DND-41 (cell line): ENCODE data around the gene APBB2.

Experiments used
- ATAC-seq: fragments of 200-7000 bp; cut with Tn5 transposase; 3 replicates; pipeline ENCODE4 v1.9.1; 2021; ENCODE audit warnings: low read depth; ENCODE audit not compliant: insufficient read depth
- DNase-seq: peaks from one replicate; pipeline ENCODE4 v3.0.0-alpha.2; 2020
- H2AFZ ChIP-seq: 2 replicates; pipeline ENCODE4 v1.6.0; 2012; ENCODE audit warnings: low read depth, low read length
- H3K27ac ChIP-seq: 2 replicates; pipeline ENCODE4 v1.5.1; 2012; ENCODE audit warnings: low read length, inconsistent platforms
- H3K27me3 ChIP-seq: fragments of 200-600 bp; sonication (generic); 2 replicates; pipeline ENCODE4 v1.6.0; 2012; ENCODE audit warnings: low read length, mild to moderate bottlenecking, inconsistent platforms; ENCODE audit not compliant: insufficient read depth, poor library complexity
- H3K36me3 ChIP-seq: 2 replicates; pipeline ENCODE4 v1.5.1; 2012; ENCODE audit warnings: low read length, inconsistent platforms; ENCODE audit not compliant: insufficient read depth
- H3K4me1 ChIP-seq: 2 replicates; pipeline ENCODE4 v1.5.1; 2012; ENCODE audit warnings: mild to moderate bottlenecking, low read length; ENCODE audit not compliant: insufficient read depth
- H3K4me2 ChIP-seq: 2 replicates; pipeline ENCODE4 v1.6.0; 2012; ENCODE audit warnings: mild to moderate bottlenecking, moderate library complexity, low read length, inconsistent platforms; ENCODE audit not compliant: insufficient read depth
- H3K4me3 ChIP-seq, 2 experiments: fragments of 200-600 bp in 1 of 2; shearing (Covaris generic) in 1 of 2; 2 replicates each; pipeline ENCODE4 v1.5.1; 2012 to 2016; ENCODE audit warnings: inconsistent platforms in 2 of 2, low read length in 2 of 2, mild to moderate bottlenecking in 2 of 2, low read depth in 1 of 2, moderate library complexity in 1 of 2
- H3K79me2 ChIP-seq: 2 replicates; pipeline ENCODE4 v1.6.0; 2012; ENCODE audit warnings: low read length, inconsistent platforms; ENCODE audit not compliant: insufficient read depth
- H3K9ac ChIP-seq: 2 replicates; pipeline ENCODE4 v1.6.0; 2012; ENCODE audit warnings: low read depth, mild to moderate bottlenecking, inconsistent platforms, low read length, moderate library complexity
- H3K9me3 ChIP-seq: 2 replicates; pipeline ENCODE4 v1.5.1; 2012; ENCODE audit warnings: low read length, moderate library complexity, mild to moderate bottlenecking, inconsistent platforms; ENCODE audit not compliant: insufficient read depth, severe bottlenecking
- H4K20me1 ChIP-seq: 2 replicates; pipeline ENCODE4 v1.6.0; 2012; ENCODE audit warnings: low read length; ENCODE audit not compliant: insufficient read depth
- EZH2 ChIP-seq: IDR thresholded peaks from 3 replicates; pipeline ENCODE4 v1.6.1; 2012; ENCODE audit warnings: borderline replicate concordance, low read depth, mild to moderate bottlenecking, moderate library complexity, low read length, inconsistent platforms; ENCODE audit not compliant: severe bottlenecking
- TF ChIP-seq, protein P1 (sequence below): IDR thresholded peaks from 2 replicates; pipeline ENCODE4 v1.5.1; 2012; ENCODE audit warnings: borderline replicate concordance, low read length, moderate library complexity, mild to moderate bottlenecking; ENCODE audit not compliant: poor library complexity, severe bottlenecking; ENCODE audit errors: extremely low read depth

The APBB2 gene

DNA sequence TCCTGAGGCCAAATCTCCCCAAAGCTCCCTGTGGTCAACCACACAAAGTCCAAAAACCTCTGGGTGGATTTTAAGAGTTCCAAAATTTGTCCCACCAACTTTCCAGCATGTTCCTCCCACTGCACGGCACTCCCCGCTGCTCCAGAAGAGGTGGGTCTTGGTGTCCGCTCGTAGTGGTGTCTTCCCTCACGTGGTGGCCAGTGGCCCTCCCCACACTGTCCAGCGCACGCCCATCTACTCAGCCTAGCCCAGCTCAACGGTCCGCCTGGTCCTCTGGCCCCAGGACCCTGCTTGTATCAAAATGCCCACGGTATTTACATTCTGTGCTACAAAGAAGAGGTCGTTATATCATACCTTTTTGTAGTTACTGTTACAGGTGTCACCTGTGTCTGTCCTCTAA, 381.1 kb downstream of the APBB2 start:
- Histone ChIP-seq H2AFZ (no peak overlapping the region), H3K4me1 (no peaks in the 10 kb centered on the region), H3K36me3 (no peaks in the 10 kb centered on the region), H3K4me2 (no peak overlapping the region), H3K79me2 (no peaks in the 10 kb centered on the region), H3K9me3 (no peaks in the 10 kb centered on the region), H3K9ac (no peak overlapping the region), H3K27me3 (no peaks in the 10 kb centered on the region), H3K4me3 (no peak overlapping the region), H4K20me1 (no peaks in the 10 kb centered on the region), H3K27ac (no peak overlapping the region)
- DNase-seq (no peak), ATAC-seq (no peak)
- TF ChIP-seq EZH2, result no peak
- TF ChIP-seq, protein P1, sequence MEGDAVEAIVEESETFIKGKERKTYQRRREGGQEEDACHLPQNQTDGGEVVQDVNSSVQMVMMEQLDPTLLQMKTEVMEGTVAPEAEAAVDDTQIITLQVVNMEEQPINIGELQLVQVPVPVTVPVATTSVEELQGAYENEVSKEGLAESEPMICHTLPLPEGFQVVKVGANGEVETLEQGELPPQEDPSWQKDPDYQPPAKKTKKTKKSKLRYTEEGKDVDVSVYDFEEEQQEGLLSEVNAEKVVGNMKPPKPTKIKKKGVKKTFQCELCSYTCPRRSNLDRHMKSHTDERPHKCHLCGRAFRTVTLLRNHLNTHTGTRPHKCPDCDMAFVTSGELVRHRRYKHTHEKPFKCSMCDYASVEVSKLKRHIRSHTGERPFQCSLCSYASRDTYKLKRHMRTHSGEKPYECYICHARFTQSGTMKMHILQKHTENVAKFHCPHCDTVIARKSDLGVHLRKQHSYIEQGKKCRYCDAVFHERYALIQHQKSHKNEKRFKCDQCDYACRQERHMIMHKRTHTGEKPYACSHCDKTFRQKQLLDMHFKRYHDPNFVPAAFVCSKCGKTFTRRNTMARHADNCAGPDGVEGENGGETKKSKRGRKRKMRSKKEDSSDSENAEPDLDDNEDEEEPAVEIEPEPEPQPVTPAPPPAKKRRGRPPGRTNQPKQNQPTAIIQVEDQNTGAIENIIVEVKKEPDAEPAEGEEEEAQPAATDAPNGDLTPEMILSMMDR, result no peak

DNA sequence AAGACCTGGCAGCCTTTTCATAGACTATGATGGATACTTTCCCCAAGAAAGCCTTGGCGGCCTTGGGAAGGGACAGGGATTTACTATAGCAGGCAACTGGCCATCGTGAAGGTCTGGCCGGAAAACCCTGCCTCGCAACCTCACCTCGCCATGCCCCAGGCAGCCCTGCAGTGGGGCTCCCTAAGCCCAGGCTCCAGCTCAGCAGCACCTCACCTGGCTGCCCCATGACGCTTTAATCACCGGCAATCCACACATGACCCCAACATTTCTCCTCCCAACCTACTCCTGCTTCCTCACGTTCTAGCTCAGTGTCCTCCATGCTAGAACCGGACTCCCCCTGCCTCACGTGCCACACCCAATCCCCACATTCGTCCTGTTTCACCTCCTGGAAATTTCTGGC, 382.2 kb downstream of the APBB2 start:
- ATAC-seq (no peak), DNase-seq (no peak)
- Histone ChIP-seq H3K36me3 (no peaks in the 10 kb centered on the region), H3K79me2 (no peaks in the 10 kb centered on the region), H3K4me3 (no peak overlapping the region), H3K9ac (no peak overlapping the region), H3K27me3 (no peaks in the 10 kb centered on the region), H3K27ac (no peak overlapping the region), H3K9me3 (no peaks in the 10 kb centered on the region), H3K4me2 (no peak overlapping the region), H2AFZ (no peak overlapping the region), H4K20me1 (no peaks in the 10 kb centered on the region), H3K4me1 (no peaks in the 10 kb centered on the region)
- TF ChIP-seq, protein P1, result no peak
- no peak for TF ChIP-seq EZH2

DNA sequence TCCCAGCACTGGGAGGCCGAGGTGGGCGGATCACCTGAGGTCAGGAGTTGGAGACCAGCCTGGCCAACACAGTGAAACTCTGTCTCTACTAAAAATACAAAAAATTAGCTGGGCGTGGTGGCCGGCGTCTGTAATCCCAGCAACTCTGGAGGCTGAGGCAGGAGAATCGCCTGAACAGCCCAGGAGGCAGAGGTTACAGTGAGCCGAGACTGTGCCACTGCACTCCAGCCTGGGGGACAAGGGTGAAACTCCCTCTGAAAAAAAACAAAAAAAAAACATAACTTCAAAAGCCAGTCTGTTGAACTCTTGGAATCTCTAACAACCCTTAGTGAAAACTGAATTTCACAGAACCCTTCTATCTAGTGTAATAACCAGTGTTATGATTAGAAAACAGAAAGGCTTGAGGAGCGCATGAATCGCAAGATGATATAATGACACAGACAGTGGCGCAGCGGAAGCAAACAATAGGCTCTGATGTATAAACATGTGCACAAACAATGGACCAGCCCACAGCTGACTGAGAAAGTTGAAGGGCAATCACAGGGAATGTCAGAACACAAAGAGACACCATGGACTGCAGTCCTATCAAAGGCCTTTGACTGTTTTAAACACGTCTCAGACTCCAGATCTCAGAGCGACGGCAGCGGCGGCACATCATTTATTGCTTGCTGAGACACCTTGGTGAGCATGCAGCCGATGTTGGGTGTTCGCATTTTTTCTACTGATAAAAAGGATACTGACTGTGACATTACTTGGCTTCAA, 383.0 kb downstream of the APBB2 start:
- no peak overlapping the region for H2AFZ ChIP-seq
- H3K9ac ChIP-seq, result no peak overlapping the region
- no peaks in the 10 kb centered on the region for H3K27me3 ChIP-seq
- TF ChIP-seq, protein P1, result no peak
- no peaks in the 10 kb centered on the region for H4K20me1 ChIP-seq
- ATAC-seq, result no peak
- no peaks in the 10 kb centered on the region for H3K79me2 ChIP-seq
- no peaks in the 10 kb centered on the region for H3K36me3 ChIP-seq
- H3K4me2 ChIP-seq, result no peak overlapping the region
- no peaks in the 10 kb centered on the region for H3K9me3 ChIP-seq
- H3K4me1 ChIP-seq, result no peaks in the 10 kb centered on the region
- no peak overlapping the region for H3K27ac ChIP-seq
- no peak for DNase-seq
- no peak overlapping the region for H3K4me3 ChIP-seq
